Measurements from ENCODE around the gene ALDH8A1. TPM values are rescaled to one million over a fixed set of nuclear protein-coding genes. Genes with fewer than 3 reads are reported as not detected.

Gene ALDH8A1
- total RNA-seq, 1 experiment from 2014 or later = not detected

- Mint-ChIP-seq H3K27ac (no peak overlapping the region; a peak in 1 of 7 replicates), H3K4me3 (no peak overlapping the region), H3K4me1 (peaks cover 0 to 6% of the 10 kb centered on the region in 2 experiments; a peak in 1 of 4 replicates), H3K9me3 (no peaks in the 10 kb centered on the region; a peak in 1 of 5 replicates), H3K27me3 (ENCODE audit: low read depth) (no peaks in the 10 kb centered on the region; the same call in none of the 2 replicates), H3K36me3 (ENCODE audit: insufficient read depth in 1 of 3, low read depth in 3 of 3) (no peaks in the 10 kb centered on the region)
- Histone ChIP-seq H3K23me2 (ENCODE audit: insufficient read length, low read depth, low read length, poor library complexity, severe bottlenecking) (no peaks in the 10 kb centered on the region), H3K4me1 (ENCODE audit: insufficient read depth, low read length) (no peaks in the 10 kb centered on the region), H3K9ac (ENCODE audit: extremely low read depth, insufficient read length, low read length) (no peak overlapping the region), H2BK12ac (ENCODE audit: insufficient read length, low read depth, low read length) (no peak overlapping the region), H3K27ac (ENCODE audit: insufficient read length, low read depth, low read length) (no peak overlapping the region), H2BK5ac (ENCODE audit: insufficient read length, low read length) (no peak overlapping the region), H2AK5ac (ENCODE audit: insufficient read length, low read length) (no peak overlapping the region), H3K27me3 (ENCODE audit: insufficient read depth, low read length) (no peaks in the 10 kb centered on the region), H3K9me3 (ENCODE audit: control insufficient read depth, low read depth, low read length) (no peaks in the 10 kb centered on the region), H4K5ac (ENCODE audit: insufficient read length, low read depth, low read length) (no peak overlapping the region), H4K8ac (replicated peaks; ENCODE audit: insufficient read length, low read depth, low read length) (no peak overlapping the region), H2AFZ (ENCODE audit: low read length) (no peak overlapping the region), H2BK15ac (ENCODE audit: low read depth, low read length) (no peak overlapping the region), H3K4ac (ENCODE audit: low read depth, low read length) (no peak overlapping the region), H3T11ph (ENCODE audit: low read length) (no peak overlapping the region), H4K20me1 (ENCODE audit: control insufficient read depth, insufficient read depth, insufficient read length) (no peaks in the 10 kb centered on the region), H3K79me1 (ENCODE audit: insufficient read depth, low read depth, low read length, poor library complexity, severe bottlenecking) (no peaks in the 10 kb centered on the region), H4K91ac (ENCODE audit: insufficient read length, low read depth, low read length) (no peak overlapping the region), H3K14ac (ENCODE audit: insufficient read depth, low read length) (no peak overlapping the region), H2BK20ac (ENCODE audit: low read depth, low read length, poor library complexity, severe bottlenecking) (no peak overlapping the region), H3K79me2 (ENCODE audit: insufficient read depth, low read length) (no peaks in the 10 kb centered on the region), H3K18ac (ENCODE audit: insufficient read length, low read depth, low read length) (no peak overlapping the region), H3K23ac (ENCODE audit: insufficient read length, low read depth, low read length) (no peak overlapping the region), H3K56ac (ENCODE audit: insufficient read length, low read depth, low read length) (no peak overlapping the region), H3K4me2 (ENCODE audit: insufficient read depth, insufficient read length, low read length) (no peak overlapping the region), H2BK120ac (ENCODE audit: low read depth, low read length, poor library complexity, severe bottlenecking) (no peak overlapping the region)
- no CpG with 5 or more reads among the region's 13 CpGs for WGBS (ENCODE audit: extremely low coverage, insufficient read length, low lambda C conversion rate)
- DNase-seq = no peak
- TF ChIP-seq CTCF (conservative IDR thresholded peaks at IDR 0.05) = no peak
These were observed 1.8 kb upstream of the ALDH8A1 start for GRCh38 chr6:134951494-134952263.
